GM19467 (cell line): ENCODE measurements around the gene MYO1F.
"Not testable (repeated sequence)": the region's sequence is repeated elsewhere in the genome, so short reads cannot be mapped to it uniquely, and the experiment has no call there.

ENCODE experiments used
- ATAC-seq: cut with Tn5 transposase; IDR thresholded peaks from one replicate; pipeline ENCODE4 v1.9.1; 2021; ENCODE audit warnings: mild to moderate bottlenecking, moderate library complexity; ENCODE audit not compliant: unreplicated experiment

The MYO1F gene

GRCh38 chr19:8577247-8577646 lies at the start of gene MYO1F:
Gene MYO1F (minus strand): TSS chr19:8577442. CDS start chr19:8577309, 133 bp downstream.
- ATAC-seq = no peak

- no peak for ATAC-seq
Measured at GRCh38 chr19:8626842-8627241, 49.6 kb upstream of the MYO1F start.

DNA sequence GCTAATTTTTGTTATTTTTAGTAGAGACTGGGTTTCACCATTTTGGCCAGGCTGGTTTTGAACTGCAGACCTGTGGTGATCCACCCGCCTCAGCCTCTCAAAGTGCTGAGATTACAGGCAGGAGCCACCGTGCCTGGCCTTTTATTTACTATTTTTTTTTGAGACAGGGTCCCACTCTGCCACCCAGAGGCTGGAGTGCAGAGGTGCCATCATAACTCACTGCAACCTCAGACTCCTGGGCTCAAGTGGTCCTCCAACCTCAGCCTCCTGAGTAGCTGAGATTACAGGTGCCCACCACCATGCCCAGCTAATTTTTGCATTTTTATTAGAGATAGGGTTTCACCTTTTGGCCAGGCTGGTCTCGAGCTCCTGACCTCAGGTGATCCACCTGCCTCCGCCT lies 45.6 kb upstream of the MYO1F start:
- ATAC-seq = not testable (repeated sequence)

GRCh38 chr19:8618751-8619150 lies 41.5 kb upstream of the MYO1F start:
- ATAC-seq = no peak

- ATAC-seq = no peak
Measured at GRCh38 chr19:8617984-8618383, 40.7 kb upstream of the MYO1F start.

GRCh38 chr19:8617325-8617724 lies 40.1 kb upstream of the MYO1F start:
- ATAC-seq = not testable (repeated sequence)

- ATAC-seq = no peak
Measured at GRCh38 chr19:8616861-8617260, 39.6 kb upstream of the MYO1F start.

GRCh38 chr19:8615813-8616596 lies 38.8 kb upstream of the MYO1F start:
- no peak for ATAC-seq

- ATAC-seq = no peak
Measured at GRCh38 chr19:8615024-8615423, 37.8 kb upstream of the MYO1F start.

- no peak for ATAC-seq
Measured at GRCh38 chr19:8614455-8614854, 37.2 kb upstream of the MYO1F start.

- no peak for ATAC-seq
Measured at GRCh38 chr19:8612807-8613171, 35.5 kb upstream of the MYO1F start.

DNA sequence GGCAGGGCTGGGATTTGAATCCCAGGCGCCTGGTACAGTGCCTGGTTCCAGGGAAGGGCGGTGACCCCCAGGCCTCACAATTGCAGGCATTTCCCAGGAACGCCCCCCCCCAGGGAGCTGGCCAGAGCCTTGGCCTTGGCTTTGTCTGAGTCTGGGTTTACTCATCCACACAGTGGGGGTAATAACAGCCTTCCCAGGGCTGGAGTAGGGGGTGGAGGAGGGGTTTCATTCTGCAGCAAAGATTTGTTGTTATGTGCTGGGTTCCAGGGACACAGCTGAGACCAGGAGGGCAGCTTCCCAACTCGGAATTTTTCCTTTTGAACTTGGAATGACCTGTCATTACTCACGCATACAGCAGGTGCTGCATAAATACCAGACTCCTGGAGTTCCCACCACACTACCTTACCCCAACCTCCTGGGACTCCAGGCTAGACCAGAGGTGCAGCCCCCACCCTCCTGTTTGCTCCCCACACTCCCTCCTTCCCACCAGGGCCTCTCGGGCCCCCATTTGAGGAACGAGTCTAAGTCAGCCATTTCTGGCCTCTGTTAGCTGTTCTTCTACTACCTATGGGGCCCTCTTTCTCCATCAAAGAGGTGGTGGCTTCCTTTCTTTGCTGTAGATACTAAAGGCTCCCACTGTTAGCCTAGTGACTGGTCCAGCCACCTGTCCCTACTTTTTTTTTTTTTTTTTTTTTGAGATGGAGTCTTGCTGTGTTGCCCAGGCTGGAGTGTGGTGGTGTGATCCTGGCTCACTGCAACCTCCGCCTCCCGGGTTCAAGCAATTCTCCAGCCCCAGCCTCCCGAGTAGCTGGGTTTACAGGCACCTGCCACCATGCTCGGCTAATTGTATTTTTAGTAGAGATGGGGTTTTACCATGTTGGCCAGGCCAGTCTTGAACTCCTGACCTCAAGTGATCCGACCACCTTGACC lies 34.9 kb upstream of the MYO1F start:
- no peak for ATAC-seq

GRCh38 chr19:8611391-8611876 lies 34.2 kb upstream of the MYO1F start:
- ATAC-seq = no peak

GRCh38 chr19:8610936-8611300 lies 33.7 kb upstream of the MYO1F start:
- no peak for ATAC-seq

DNA sequence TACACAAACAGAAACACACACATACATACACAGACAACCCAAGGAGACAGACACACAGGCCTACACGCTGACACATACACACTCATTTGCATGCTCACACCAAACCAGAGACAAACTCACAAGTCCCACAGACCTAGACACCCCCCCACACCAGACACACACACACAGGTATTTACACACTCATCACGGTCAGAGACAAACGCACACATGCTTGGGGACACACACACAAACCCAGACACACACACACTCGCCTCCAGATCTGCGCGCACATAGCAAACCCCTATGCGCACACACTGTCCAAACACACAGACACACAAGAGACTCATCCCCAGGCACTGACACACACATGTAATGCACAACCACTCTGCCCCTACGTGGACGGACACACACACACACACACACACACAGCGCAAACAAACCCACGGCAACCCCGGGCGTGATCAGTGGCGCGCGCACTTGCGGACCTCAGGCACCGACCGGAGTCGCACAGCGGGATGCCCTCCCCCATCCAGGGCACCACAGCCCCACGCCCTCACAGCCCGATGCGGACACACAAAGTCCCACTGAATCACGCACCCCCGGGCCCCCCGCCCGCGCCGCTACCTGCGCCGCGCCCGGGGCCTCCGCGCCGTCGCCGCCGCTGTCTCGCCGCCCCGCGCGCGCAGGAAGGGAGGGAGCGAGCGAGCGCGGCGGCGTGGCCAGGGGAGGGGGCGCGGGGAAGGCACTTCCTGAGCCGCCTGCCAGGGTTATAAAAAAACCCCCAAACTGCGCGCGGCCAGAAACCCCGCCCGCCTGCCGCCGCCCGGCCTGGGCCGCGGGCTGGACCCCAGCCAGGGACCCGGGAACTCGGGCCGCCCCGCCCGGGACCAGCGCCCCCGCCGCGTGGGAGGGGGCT lies 33.0 kb upstream of the MYO1F start, which contains the start of gene ADAMTS10:
ADAMTS10 (minus strand) TSS at position 675 of the 895 bp plus-strand sequence. CDS start 5,005 bp downstream, outside the sequence.
- ATAC-seq = no peak

GRCh38 chr19:8609279-8610040 lies 32.2 kb upstream of the MYO1F start:
- no peak for ATAC-seq

DNA sequence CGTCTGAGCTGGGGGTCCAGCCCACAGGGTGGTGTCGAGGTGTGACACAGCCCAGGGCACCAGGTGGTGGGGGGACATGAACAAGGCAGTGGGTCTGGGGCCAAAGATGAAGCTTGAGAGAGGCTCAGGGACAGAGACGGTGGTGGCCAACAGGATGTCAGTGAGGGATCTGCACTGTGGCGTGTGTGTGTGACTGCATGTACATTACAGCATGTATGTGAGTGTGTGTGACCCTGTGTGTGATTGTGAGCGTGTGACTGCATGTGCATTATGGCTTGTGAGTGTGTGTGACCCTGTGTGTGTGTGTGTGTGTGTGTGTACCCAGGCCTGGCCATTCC lies 31.7 kb upstream of the MYO1F start:
- no peak for ATAC-seq

GRCh38 chr19:8607386-8607785 lies 30.1 kb upstream of the MYO1F start:
- ATAC-seq = no peak

DNA sequence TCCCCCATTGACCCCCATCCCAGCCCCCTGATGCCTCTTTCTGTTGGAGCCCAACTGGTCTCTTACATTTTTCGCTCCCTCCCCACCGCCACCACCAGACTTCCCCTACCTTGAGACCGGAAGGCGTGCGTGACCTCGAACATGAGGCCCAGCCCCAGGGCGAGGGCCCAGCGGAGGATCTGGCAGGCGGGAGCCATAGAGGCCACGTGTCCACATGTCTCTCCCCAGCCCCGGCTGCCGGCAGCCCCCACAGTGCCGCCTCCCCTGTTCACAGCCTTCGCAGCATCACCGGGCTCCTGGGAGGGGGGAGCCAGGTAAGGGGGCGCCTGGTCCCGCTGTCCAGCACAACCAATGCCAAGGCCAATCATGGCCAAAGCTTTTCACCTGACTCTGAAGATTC lies 28.3 kb upstream of the MYO1F start:
- ATAC-seq = no peak

DNA sequence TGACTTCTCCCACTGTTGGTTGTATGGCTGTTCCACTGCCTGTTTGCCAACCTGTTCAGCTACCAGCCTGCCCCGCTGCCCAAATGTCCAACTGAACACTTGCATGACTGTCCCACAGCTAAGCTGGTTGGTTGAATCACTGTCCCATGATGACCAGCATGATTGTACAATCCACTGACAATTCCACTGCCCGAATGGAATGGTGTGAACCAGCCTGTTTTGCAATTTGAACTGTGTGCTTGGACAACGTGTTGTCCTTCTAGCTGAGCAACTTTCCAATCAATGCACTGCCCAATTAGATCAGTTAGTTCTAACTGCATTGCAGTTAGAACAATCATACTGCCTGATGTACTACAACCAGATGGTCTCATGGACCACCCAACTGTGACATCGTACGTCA lies 24.6 kb upstream of the MYO1F start:
- no peak for ATAC-seq
